Caco-2 (cell line): ENCODE measurements around the gene DPH2. TPM values are rescaled to one million over a fixed set of nuclear protein-coding genes. Genes with fewer than 3 reads are reported as not detected.

Experiments
- BruUV-seq: library from RNA; stranded (reverse); fragments of 400-500 nt; replicated peaks from 2 replicates; lab custom pipeline; 2021; lab: Mats Ljungman, UMichigan
- CTCF ChIA-PET: fragments of 300-600 bp; sonication (Branson Sonifier 250); formaldehyde crosslinking; loops from one replicate; lab custom pipeline; 2022; ENCODE audit warnings: antibody characterized with exemption; lab: Charles Lee
- POLR2A ChIA-PET: fragments of 300-600 bp; sonication (Branson Sonifier 250); formaldehyde crosslinking; loops from one replicate; lab custom pipeline; 2022; ENCODE audit warnings: antibody characterized with exemption; lab: Charles Lee
- DNase-seq, 2 experiments: peaks; one replicate each; pipeline versions ENCODE4 v3.0.0 to v3.0.0-alpha.2; 2020 to 2022
- H3K27me3 ChIP-seq: replicated peaks from 2 replicates; pipeline ENCODE4 v1.6.0; 2011; ENCODE audit warnings: low read length; ENCODE audit not compliant: control insufficient read depth, insufficient read depth
- H3K36me3 ChIP-seq: 2 replicates; pipeline ENCODE4 v1.5.1; 2011; ENCODE audit warnings: low read length; ENCODE audit not compliant: control insufficient read depth, insufficient read depth
- H3K4me1 ChIP-seq: fragments of 250-450 bp; sonication (Bioruptor Pico); 2 replicates; pipeline ENCODE4 v1.5.1; 2020; ENCODE audit warnings: mild to moderate bottlenecking
- H3K4me3 ChIP-seq: 2 replicates; pipeline ENCODE4 v1.5.1; 2011; ENCODE audit warnings: low read depth, mild to moderate bottlenecking, control low read depth, low read length
- H3K9me3 ChIP-seq: fragments of 250-450 bp; sonication (Bioruptor Pico); 2 replicates; pipeline ENCODE4 v1.5.1; 2020; ENCODE audit warnings: mild to moderate bottlenecking, moderate library complexity
- H3K27ac Mint-ChIP-seq: one replicate; pipeline ENCODE4 v1.8.0; 2022; ENCODE audit warnings: mixed read lengths; ENCODE audit not compliant: unreplicated experiment
- H3K27me3 Mint-ChIP-seq: one replicate; pipeline ENCODE4 v1.8.0; 2022; ENCODE audit warnings: mixed read lengths; ENCODE audit not compliant: insufficient read depth, unreplicated experiment
- H3K36me3 Mint-ChIP-seq: one replicate; pipeline ENCODE4 v1.8.0; 2022; ENCODE audit warnings: mild to moderate bottlenecking, mixed read lengths; ENCODE audit not compliant: insufficient read depth, unreplicated experiment
- H3K4me1 Mint-ChIP-seq: one replicate; pipeline ENCODE4 v1.8.0; 2022; ENCODE audit warnings: low read depth, mixed read lengths; ENCODE audit not compliant: unreplicated experiment
- H3K4me3 Mint-ChIP-seq: one replicate; pipeline ENCODE4 v1.8.0; 2022; ENCODE audit warnings: mild to moderate bottlenecking, moderate library complexity, mixed read lengths; ENCODE audit not compliant: unreplicated experiment
- H3K9me3 Mint-ChIP-seq: one replicate; pipeline ENCODE4 v1.8.0; 2022; ENCODE audit warnings: mixed read lengths; ENCODE audit not compliant: unreplicated experiment
- CTCF ChIP-seq, 2 experiments: fragments of 200-600 bp in 1 of 2; IDR thresholded peaks; 1 replicate in 1 of 2; 2 replicates in 1 of 2; pipeline versions ENCODE4 v1.5.1 to v1.8.0; 2011 to 2022; ENCODE audit warnings: antibody characterized with exemption in 1 of 2, control low read depth in 1 of 2, inconsistent platforms in 1 of 2, low read depth in 1 of 2, low read length in 1 of 2, mild to moderate bottlenecking in 1 of 2, moderate library complexity in 1 of 2; ENCODE audit not compliant: insufficient read depth in 1 of 2, severe bottlenecking in 1 of 2, unreplicated experiment in 1 of 2
- intact Hi-C: fragments of 100-400 bp; cut with micrococcal nuclease; formaldehyde crosslinking; loops from one replicate; pipeline ENCODE4 v1.10.0; 2022; ENCODE audit not compliant: unreplicated experiment
- total RNA-seq: library from RNA; stranded (reverse); gene quantifications from 2 replicates; pipeline ENCODE4 v1.2.3, GENCODE V29; 2022

DPH2 gene
- total RNA-seq, 1 experiment from 2014 or later, result 29.0 TPM

DNA sequence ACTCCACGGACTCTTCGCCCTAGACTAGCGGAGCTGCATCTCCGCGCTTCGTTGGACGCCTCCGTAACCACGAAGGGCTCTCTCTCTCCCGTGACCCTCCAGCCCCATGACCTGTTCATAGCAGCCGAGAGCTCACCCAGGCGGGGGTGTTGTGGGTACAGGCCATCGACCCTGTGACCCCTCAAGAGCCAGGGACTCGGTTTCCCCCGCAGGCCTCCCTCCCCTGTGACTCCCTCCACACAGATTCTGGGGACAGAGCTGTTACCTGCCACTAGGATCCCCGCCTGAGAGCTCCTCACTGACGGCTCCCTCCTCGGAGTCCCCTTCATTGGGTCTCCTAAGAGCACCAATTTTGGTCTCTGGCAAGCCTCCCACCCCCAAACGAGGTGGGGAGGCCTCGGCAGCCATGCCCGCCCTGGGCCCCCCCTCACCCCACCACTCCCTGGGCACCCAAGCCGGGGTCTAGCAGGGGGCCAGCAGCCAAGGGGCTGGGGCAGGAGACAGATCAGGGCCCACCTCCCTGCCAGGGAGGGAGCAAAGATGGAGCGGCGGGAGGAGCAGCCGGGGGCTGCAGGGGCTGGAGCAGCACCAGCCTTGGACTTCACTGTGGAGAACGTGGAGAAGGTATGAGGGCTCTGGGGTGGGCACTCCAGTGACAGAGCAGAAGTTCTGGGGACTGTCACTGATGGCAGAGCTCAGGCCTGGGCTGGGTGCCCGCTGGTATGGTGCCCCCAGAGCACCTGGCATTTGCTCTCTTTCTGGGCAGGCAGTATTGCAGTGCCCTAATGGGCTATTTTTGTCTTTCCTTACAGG lies 22.5 kb upstream of the DPH2 start:
- CTCF ChIA-PET, result interaction anchor here (0.6 to 2.4 kb wide), 5 partner anchors 12 to 184 kb away, joined by 3 to 12 read pairs (median 3); no protein-coding TSS in a partner anchor
- peak overlapping the region; percentile 80 for H3K4me3 Mint-ChIP-seq
- intact Hi-C loops, result no loop called here

DNA sequence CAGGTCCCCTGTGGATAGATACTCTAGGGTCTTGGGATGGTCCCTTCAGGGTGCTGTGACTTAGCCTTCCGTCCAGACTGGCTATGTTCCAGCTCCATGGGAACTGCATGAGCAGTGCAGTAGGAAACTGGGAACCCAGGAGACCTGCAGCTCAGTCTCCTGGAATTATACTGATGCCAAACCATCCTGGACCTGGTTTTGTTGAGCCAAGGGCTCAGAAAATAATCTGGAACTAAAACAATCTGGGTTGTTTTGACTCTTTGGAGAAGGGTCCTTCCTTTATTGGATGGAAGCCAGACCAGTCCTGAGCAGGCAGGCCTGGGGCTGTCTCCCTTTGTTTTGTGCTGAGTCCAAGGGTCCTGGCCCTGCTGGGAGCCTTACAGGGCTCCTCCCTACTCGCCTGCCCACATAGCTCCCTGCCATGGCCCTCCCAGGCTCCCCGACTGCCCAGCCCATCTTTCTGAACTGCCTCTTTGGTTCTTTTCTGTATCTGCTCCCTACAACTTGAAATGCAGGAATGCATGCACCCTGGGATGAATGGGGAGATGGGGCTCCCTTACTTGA lies 21.9 kb upstream of the DPH2 start:
- H3K4me3 ChIP-seq, result peak overlapping the region; percentile 90
- Mint-ChIP-seq H3K36me3 (peaks cover 6% of the 10 kb centered on the region), H3K4me1 (no peaks in the 10 kb centered on the region), H3K27me3 (no peaks in the 10 kb centered on the region), H3K27ac (no peak overlapping the region), H3K4me3 (peak overlapping the region; percentile 80), H3K9me3 (no peaks in the 10 kb centered on the region)
- intact Hi-C loops, result no loop called here
- no peak for DNase-seq
- no peaks in the 10 kb centered on the region for H3K9me3 ChIP-seq
- ChIA-PET CTCF (interaction anchor here (1.2 kb wide), 1 partner anchor 44 kb away, joined by 3 read pairs; no protein-coding TSS in a partner anchor), POLR2A (interaction anchor here (1.1 kb wide), 1 partner anchor 22 kb away, joined by 4 read pairs; the partner anchor contains the start of gene DPH2)
- no peaks in the 10 kb centered on the region for H3K36me3 ChIP-seq
- BruUV-seq, result no TSS peak
- no peaks in the 10 kb centered on the region for H3K4me1 ChIP-seq
- H3K27me3 ChIP-seq, result no peaks in the 10 kb centered on the region
- no peak for TF ChIP-seq CTCF (IDR thresholded peaks at IDR 0.05; ENCODE audit: insufficient read depth in 1 of 2, low read depth in 1 of 2, low read length in 1 of 2, severe bottlenecking in 1 of 2, unreplicated experiment in 1 of 2)

More for the DNA sequence above, 22.5 kb upstream of the DPH2 start:
- H3K4me1 Mint-ChIP-seq, result no peaks in the 10 kb centered on the region
- no peaks in the 10 kb centered on the region for H3K4me1 ChIP-seq
- POLR2A ChIA-PET, result interaction anchor here (1.1 kb wide), 1 partner anchor 23 kb away, joined by 4 read pairs; the partner anchor contains the start of gene DPH2
- H3K27ac Mint-ChIP-seq, result peak overlapping the region; percentile 58
- no peak for TF ChIP-seq CTCF (IDR thresholded peaks at IDR 0.05; ENCODE audit: insufficient read depth in 1 of 2, low read depth in 1 of 2, low read length in 1 of 2, severe bottlenecking in 1 of 2, unreplicated experiment in 1 of 2)
- H3K9me3 ChIP-seq, result no peaks in the 10 kb centered on the region
- H3K9me3 Mint-ChIP-seq, result no peaks in the 10 kb centered on the region
- peaks cover 6% of the 10 kb centered on the region for H3K36me3 Mint-ChIP-seq
- no peak for DNase-seq
- H3K27me3 Mint-ChIP-seq, result no peaks in the 10 kb centered on the region
- no peaks in the 10 kb centered on the region for H3K27me3 ChIP-seq
- no peaks in the 10 kb centered on the region for H3K36me3 ChIP-seq
- H3K4me3 ChIP-seq, result peak overlapping the region; percentile 90
- BruUV-seq, result TSS peak; percentile 42

DNA sequence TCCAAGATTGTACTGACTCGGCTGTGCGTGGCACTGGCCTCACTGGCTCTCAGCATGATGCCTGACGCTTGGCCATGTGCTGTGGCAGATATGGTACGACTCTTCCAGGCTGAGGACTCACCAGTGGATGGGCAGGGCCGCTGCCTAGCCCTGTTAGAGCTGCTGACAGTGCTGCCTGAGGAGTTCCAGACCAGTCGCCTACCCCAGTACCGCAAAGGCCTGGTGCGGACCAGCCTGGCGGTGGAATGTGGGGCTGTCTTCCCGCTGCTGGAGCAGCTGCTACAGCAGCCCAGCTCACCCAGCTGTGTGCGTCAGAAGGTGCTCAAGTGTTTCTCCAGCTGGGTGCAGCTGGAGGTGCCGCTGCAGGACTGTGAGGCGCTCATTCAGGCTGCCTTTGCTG lies 20.1 kb upstream of the DPH2 start:
- Histone ChIP-seq H3K36me3 (no peaks in the 10 kb centered on the region), H3K4me3 (no peak overlapping the region), H3K4me1 (no peaks in the 10 kb centered on the region), H3K9me3 (no peaks in the 10 kb centered on the region), H3K27me3 (no peaks in the 10 kb centered on the region)
- intact Hi-C loops, result no loop called here
- no peak for DNase-seq
- POLR2A ChIA-PET, result no interaction called here
- BruUV-seq, result no TSS peak
- H3K4me3 Mint-ChIP-seq, result no peak overlapping the region
- H3K9me3 Mint-ChIP-seq, result no peaks in the 10 kb centered on the region
- no peak overlapping the region for H3K27ac Mint-ChIP-seq
- CTCF ChIA-PET, result no interaction called here
- no peaks in the 10 kb centered on the region for H3K27me3 Mint-ChIP-seq
- no peak for TF ChIP-seq CTCF (IDR thresholded peaks at IDR 0.05; ENCODE audit: insufficient read depth in 1 of 2, low read depth in 1 of 2, low read length in 1 of 2, severe bottlenecking in 1 of 2, unreplicated experiment in 1 of 2)
- H3K36me3 Mint-ChIP-seq, result peaks cover 6% of the 10 kb centered on the region
- H3K4me1 Mint-ChIP-seq, result no peaks in the 10 kb centered on the region
